OCI-LY1 (cell line): ENCODE measurements around the gene FBXL17.

ENCODE experiments used
- H2AFZ ChIP-seq: fragments of 200-600 bp; sonication (generic), shearing (Covaris generic); 2 replicates; pipeline ENCODE4 v1.6.0; 2014; ENCODE audit warnings: antibody characterized with exemption, mild to moderate bottlenecking, low read length
- H3F3A ChIP-seq: fragments of 200-600 bp; sonication (generic), shearing (Covaris generic); 2 replicates; pipeline ENCODE4 v1.6.0; 2014; ENCODE audit warnings: mild to moderate bottlenecking, antibody characterized with exemption, low read length, moderate library complexity; ENCODE audit not compliant: insufficient read depth
- H3K27ac ChIP-seq: fragments of 200-600 bp; sonication (generic); 2 replicates; pipeline ENCODE4 v1.5.1; 2014; ENCODE audit warnings: low read length, mixed run types, mild to moderate bottlenecking, low read depth; ENCODE audit not compliant: poor library complexity, severe bottlenecking
- H3K27me3 ChIP-seq: fragments of 200-600 bp; sonication (generic); 2 replicates; pipeline ENCODE4 v1.6.0; 2014; ENCODE audit warnings: antibody characterized with exemption, mild to moderate bottlenecking, low read length, moderate library complexity; ENCODE audit not compliant: insufficient read depth
- H3K36me3 ChIP-seq: fragments of 200-600 bp; sonication (generic); 2 replicates; pipeline ENCODE4 v1.6.1; 2014; ENCODE audit warnings: mild to moderate bottlenecking, antibody characterized with exemption, low read length, moderate library complexity, mixed read lengths; ENCODE audit not compliant: insufficient read depth
- H3K4me1 ChIP-seq: fragments of 200-600 bp; sonication (generic); 2 replicates; pipeline ENCODE4 v1.5.1; 2014; ENCODE audit warnings: mild to moderate bottlenecking, low read length, moderate library complexity; ENCODE audit not compliant: insufficient read depth, severe bottlenecking
- H3K4me2 ChIP-seq: fragments of 200-600 bp; sonication (generic), shearing (Covaris generic); 2 replicates; pipeline ENCODE4 v1.6.1; 2014; ENCODE audit warnings: low read length
- H3K4me3 ChIP-seq: fragments of 200-600 bp; sonication (generic); 2 replicates; pipeline ENCODE4 v1.5.1; 2014; ENCODE audit warnings: low read length, low read depth, mild to moderate bottlenecking, mixed read lengths; ENCODE audit not compliant: poor library complexity, severe bottlenecking
- H3K79me2 ChIP-seq: fragments of 200-600 bp; shearing (Covaris generic); 2 replicates; pipeline ENCODE4 v1.6.1; 2016; ENCODE audit warnings: mixed run types, low read length, mixed read lengths; ENCODE audit not compliant: insufficient read depth
- H3K9ac ChIP-seq: fragments of 200-600 bp; sonication (generic), shearing (Covaris generic); 2 replicates; pipeline ENCODE4 v1.6.1; 2014; ENCODE audit warnings: mild to moderate bottlenecking, low read length, mixed read lengths
- H3K9me2 ChIP-seq: fragments of 200-600 bp; sonication (generic), shearing (Covaris generic); 2 replicates; pipeline ENCODE4 v1.6.1; 2014; ENCODE audit warnings: low read depth, mild to moderate bottlenecking, low read length, mixed read lengths
- H3K9me3 ChIP-seq: fragments of 200-600 bp; shearing (Covaris generic); 2 replicates; pipeline ENCODE4 v1.6.1; 2014; ENCODE audit warnings: low read length, mixed read lengths
- H4K20me1 ChIP-seq: fragments of 200-600 bp; sonication (generic), shearing (Covaris generic); 2 replicates; pipeline ENCODE4 v1.6.0; 2016; ENCODE audit warnings: mild to moderate bottlenecking, low read length; ENCODE audit not compliant: insufficient read depth
- EZH2 ChIP-seq: fragments of 200-600 bp; sonication (generic), shearing (Covaris generic); IDR thresholded peaks from 2 replicates; pipeline ENCODE4 v1.8.0; 2017; ENCODE audit warnings: borderline replicate concordance, mixed run types, mild to moderate bottlenecking, antibody characterized with exemption, low read length, moderate library complexity, mixed read lengths
- TF ChIP-seq, protein P1 (sequence below): fragments of 200-600 bp; sonication (generic), shearing (Covaris generic); IDR thresholded peaks from 2 replicates; pipeline ENCODE4 v1.5.1; 2017; ENCODE audit warnings: mild to moderate bottlenecking, antibody characterized with exemption, low read length, moderate library complexity, mixed read lengths

Gene FBXL17

DNA sequence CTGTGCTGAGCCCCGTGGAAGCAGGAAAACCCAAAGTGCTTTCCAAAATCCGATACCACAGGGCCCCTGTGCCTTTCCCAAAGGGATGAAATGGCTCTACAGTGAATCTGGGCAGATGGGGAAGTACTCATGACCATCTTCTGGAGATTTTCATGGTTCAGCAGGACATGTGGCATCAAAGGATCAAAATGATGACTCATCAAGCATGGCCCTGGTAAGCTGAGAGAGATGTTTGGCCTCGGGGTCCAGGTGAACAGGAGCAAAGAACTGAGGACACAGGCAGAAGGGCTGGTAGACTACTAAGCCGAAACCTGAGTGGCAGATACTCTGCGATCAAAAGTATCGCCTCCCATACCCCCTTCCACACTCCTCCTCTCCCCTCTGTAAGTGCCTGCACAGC, 551.1 kb downstream of the FBXL17 start:
- no peak overlapping the region for H2AFZ ChIP-seq
- H3K9me2 ChIP-seq, result no peaks in the 10 kb centered on the region
- H3K79me2 ChIP-seq, result no peaks in the 10 kb centered on the region
- no peak for TF ChIP-seq EZH2
- TF ChIP-seq, protein P1, sequence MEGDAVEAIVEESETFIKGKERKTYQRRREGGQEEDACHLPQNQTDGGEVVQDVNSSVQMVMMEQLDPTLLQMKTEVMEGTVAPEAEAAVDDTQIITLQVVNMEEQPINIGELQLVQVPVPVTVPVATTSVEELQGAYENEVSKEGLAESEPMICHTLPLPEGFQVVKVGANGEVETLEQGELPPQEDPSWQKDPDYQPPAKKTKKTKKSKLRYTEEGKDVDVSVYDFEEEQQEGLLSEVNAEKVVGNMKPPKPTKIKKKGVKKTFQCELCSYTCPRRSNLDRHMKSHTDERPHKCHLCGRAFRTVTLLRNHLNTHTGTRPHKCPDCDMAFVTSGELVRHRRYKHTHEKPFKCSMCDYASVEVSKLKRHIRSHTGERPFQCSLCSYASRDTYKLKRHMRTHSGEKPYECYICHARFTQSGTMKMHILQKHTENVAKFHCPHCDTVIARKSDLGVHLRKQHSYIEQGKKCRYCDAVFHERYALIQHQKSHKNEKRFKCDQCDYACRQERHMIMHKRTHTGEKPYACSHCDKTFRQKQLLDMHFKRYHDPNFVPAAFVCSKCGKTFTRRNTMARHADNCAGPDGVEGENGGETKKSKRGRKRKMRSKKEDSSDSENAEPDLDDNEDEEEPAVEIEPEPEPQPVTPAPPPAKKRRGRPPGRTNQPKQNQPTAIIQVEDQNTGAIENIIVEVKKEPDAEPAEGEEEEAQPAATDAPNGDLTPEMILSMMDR, result no peak
- H3K4me1 ChIP-seq, result no peaks in the 10 kb centered on the region
- H3K27ac ChIP-seq, result no peak overlapping the region
- no peak overlapping the region for H3K9ac ChIP-seq
- no peaks in the 10 kb centered on the region for H3F3A ChIP-seq
- no peaks in the 10 kb centered on the region for H3K9me3 ChIP-seq
- H3K4me2 ChIP-seq, result no peak overlapping the region
- no peak overlapping the region for H3K4me3 ChIP-seq
- no peaks in the 10 kb centered on the region for H3K27me3 ChIP-seq
- H4K20me1 ChIP-seq, result no peaks in the 10 kb centered on the region
- no peaks in the 10 kb centered on the region for H3K36me3 ChIP-seq

DNA sequence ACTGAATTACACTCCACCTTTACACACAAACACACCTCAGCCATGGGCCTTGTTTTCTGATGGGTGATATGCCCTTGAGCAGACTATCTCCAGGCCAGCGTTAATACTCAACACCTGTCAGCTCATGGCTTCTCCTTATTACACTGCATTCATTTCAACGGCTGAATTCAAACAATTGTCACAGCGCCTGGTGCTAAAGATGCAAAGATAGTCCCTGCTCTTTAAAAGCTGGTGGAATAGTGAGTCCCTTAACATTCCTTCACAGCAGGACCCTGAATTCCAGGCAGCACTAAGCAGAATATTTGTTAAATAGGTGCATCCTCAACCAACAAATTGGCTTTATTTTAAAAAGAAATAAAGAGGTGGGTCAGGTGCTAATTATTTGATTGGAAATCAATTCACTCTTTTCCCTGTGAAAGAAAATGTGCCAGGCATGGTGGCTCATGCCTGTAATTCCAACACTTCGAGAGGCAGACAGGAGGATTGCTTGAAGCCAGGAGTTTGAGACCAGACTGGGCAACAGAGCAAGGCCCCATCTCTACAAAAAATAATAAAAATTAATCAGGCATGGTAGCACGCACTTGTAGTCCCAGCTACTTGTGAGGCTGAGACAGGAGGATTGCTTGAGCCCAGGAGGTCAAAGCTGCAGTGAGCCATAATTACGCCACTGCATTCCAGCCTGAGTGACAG, 555.4 kb downstream of the FBXL17 start:
- Histone ChIP-seq H3K9me2 (no peaks in the 10 kb centered on the region), H3K27ac (no peak overlapping the region), H3K4me2 (no peak overlapping the region), H3K9me3 (no peaks in the 10 kb centered on the region), H3K27me3 (no peaks in the 10 kb centered on the region), H3K4me1 (no peaks in the 10 kb centered on the region), H4K20me1 (no peaks in the 10 kb centered on the region), H3K36me3 (no peaks in the 10 kb centered on the region), H3K4me3 (no peak overlapping the region), H2AFZ (no peak overlapping the region), H3F3A (no peaks in the 10 kb centered on the region), H3K79me2 (no peaks in the 10 kb centered on the region), H3K9ac (no peak overlapping the region)
- TF ChIP-seq, protein P1, result no peak
- TF ChIP-seq EZH2, result no peak

- TF ChIP-seq EZH2, result no peak
- TF ChIP-seq, protein P1, result no peak
- Histone ChIP-seq H3K4me3 (no peak overlapping the region), H3K9ac (no peak overlapping the region), H3K27ac (no peak overlapping the region), H3K4me2 (no peak overlapping the region), H3K27me3 (no peaks in the 10 kb centered on the region), H3K9me3 (no peaks in the 10 kb centered on the region), H3K9me2 (no peaks in the 10 kb centered on the region), H2AFZ (no peak overlapping the region), H3F3A (no peaks in the 10 kb centered on the region), H3K79me2 (no peaks in the 10 kb centered on the region), H3K4me1 (no peaks in the 10 kb centered on the region), H4K20me1 (no peaks in the 10 kb centered on the region), H3K36me3 (no peaks in the 10 kb centered on the region)
Observed at GRCh38 chr5:107824821-107825220, 557.1 kb downstream of the FBXL17 start.
